Right lobe of liver (tissue), 4 donors: ENCODE results near the gene CUBN.

Experiments
- CTCF ChIP-seq, 4 donors: fragments of 200-600 bp in 3 of 4; fragments of 450-650 bp in 1 of 4; IDR thresholded peaks; one replicate each; pipeline versions ENCODE4 v1.5.1 to v1.8.0; 2016 to 2022; ENCODE audit warnings: antibody characterized with exemption in 4 of 4, mild to moderate bottlenecking in 2 of 4
- POLR2A ChIP-seq: fragments of 450-650 bp; IDR thresholded peaks from one replicate; pipeline ENCODE4 v1.6.1; 2017; ENCODE audit warnings: antibody characterized with exemption, mild to moderate bottlenecking
- donor health status: DM: no; HTN: no; CAD: no.
- donor health status: DM: no; HTN: no; CAD: no.
- donor health status: DM: no; HTN: yes; CAD: no.

DNA sequence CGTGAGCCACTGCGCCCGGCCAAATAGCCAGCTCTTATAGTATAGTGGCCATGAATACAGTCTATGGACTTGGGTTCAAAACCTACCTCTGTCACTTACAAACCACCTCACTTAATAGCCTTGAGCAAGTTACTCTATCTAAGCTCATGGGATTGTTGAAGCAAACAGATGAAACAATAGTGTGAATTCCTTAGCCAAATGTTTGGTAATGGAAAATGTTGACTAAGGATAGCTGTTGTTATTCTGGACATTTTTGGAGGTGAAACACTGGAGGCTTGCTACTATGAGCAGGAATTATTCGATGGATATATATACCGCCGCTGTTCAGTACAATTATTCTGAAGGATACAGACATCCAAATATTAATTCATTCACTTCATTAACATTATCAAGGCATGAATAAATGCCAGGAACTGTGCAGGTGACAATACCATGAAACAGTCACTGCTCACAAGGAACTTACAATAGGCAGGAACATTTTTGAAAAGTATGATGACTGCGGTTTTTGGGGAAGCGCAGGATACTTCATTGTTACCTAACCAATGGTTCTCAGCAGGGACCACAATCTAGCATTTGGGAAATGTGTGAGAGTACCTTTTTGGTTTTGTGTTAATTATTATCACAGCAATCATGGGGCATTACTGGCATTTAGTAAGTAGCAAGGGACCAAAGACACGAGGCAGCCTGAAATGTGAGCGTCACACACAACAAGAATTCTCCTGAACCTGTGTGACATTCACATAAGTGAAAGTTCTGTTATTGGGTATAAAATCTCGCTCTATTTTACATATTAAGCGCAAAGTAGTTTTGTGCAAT, 55.7 kb downstream of the CUBN start:
- no peak for TF ChIP-seq CTCF (IDR thresholded peaks at IDR 0.05)
- no peak for TF ChIP-seq POLR2A
